ENCODE measurements around the gene FUOM. TPM values are rescaled to one million over a fixed set of nuclear protein-coding genes. Genes with fewer than 3 reads are reported as not detected.
A peak's percentile ranks its signal among the peaks of the same experiment; 100 is the strongest.
"Not testable (repeated sequence)": the region's sequence is repeated elsewhere in the genome, so short reads cannot be mapped to it uniquely, and the experiment has no call there.

FUOM gene
- total RNA-seq, 1 experiment from 2014 or later, result 2.6 TPM

- no peak for DNase-seq (ENCODE audit: low read depth)
Measured at GRCh38 chr10:133388973-133389818, 31.4 kb upstream of the FUOM start.

- DNase-seq (ENCODE audit: low read depth), result no peak
Measured at GRCh38 chr10:133388236-133388972, 30.6 kb upstream of the FUOM start.

- not testable (repeated sequence) for DNase-seq (ENCODE audit: low read depth)
Measured at GRCh38 chr10:133386951-133387350, 29.1 kb upstream of the FUOM start.

GRCh38 chr10:133385214-133385613, 27.4 kb upstream of the FUOM start:
- DNase-seq (ENCODE audit: low read depth), result no peak

GRCh38 chr10:133384071-133384470, 26.3 kb upstream of the FUOM start:
- DNase-seq (ENCODE audit: low read depth), result no peak

GRCh38 chr10:133383551-133383950, 25.7 kb upstream of the FUOM start:
- no peak for DNase-seq (ENCODE audit: low read depth)

- no peak for DNase-seq (ENCODE audit: low read depth)
Measured at GRCh38 chr10:133381036-133381435, 23.2 kb upstream of the FUOM start.

- DNase-seq (ENCODE audit: low read depth), result no peak
Measured at GRCh38 chr10:133379801-133380666, 22.2 kb upstream of the FUOM start.

GRCh38 chr10:133379152-133379800, 21.5 kb upstream of the FUOM start, which contains the start of gene PAOX:
Gene PAOX, plus strand, starts transcription at chr10:133379262. Its CDS starts 55 bp downstream, at chr10:133379317.
- DNase-seq (ENCODE audit: low read depth), result peak; percentile 54

GRCh38 chr10:133378251-133379096, 20.7 kb upstream of the FUOM start:
- peak; percentile 54 for DNase-seq (ENCODE audit: low read depth)

GRCh38 chr10:133377818-133378250, 20.0 kb upstream of the FUOM start:
- DNase-seq (ENCODE audit: low read depth), result no peak

- DNase-seq (ENCODE audit: low read depth), result no peak
Measured at GRCh38 chr10:133377025-133377817, 19.4 kb upstream of the FUOM start.

- not testable (repeated sequence) for DNase-seq (ENCODE audit: low read depth)
Measured at GRCh38 chr10:133376183-133376582, 18.4 kb upstream of the FUOM start.

- no peak for DNase-seq (ENCODE audit: low read depth)
Measured at GRCh38 chr10:133375357-133376115, 17.7 kb upstream of the FUOM start.

- DNase-seq (ENCODE audit: low read depth), result peak; percentile 86
Measured at GRCh38 chr10:133373174-133374090, 15.6 kb upstream of the FUOM start, which contains the start of gene ECHS1. Gene ECHS1, minus strand, starts transcription at chr10:133373354. Its CDS starts 21 bp downstream, at chr10:133373333.

GRCh38 chr10:133372507-133372906, 14.7 kb upstream of the FUOM start:
- no peak for DNase-seq (ENCODE audit: low read depth)

GRCh38 chr10:133370030-133370786, 12.4 kb upstream of the FUOM start:
- DNase-seq (ENCODE audit: low read depth), result no peak
